ENCODE data around the gene SLC7A4.

SLC7A4 gene

DNA sequence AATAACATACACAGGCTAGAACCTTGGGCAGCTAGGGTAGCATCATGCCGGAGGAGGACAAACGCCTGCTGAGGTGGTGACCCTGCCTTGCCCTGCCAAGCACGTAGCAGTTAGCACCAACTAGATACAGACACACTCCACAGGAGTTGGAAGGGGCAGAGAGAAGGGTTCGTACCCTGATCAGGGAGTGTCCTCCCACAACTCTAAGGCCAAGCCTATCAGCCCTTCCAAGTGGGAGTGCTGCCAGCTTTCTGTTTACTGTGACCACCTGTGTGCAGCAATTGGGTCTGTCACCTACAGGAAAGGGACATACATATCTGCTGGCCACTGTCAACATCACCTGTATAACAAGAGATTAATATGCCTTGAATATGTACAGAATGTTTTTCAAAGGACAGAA lies 28.6 kb downstream of the SLC7A4 start:
- peak overlapping the region; percentile 100 for H3K4me2 ChIP-seq (ENCODE audit: insufficient read depth, low read length)
- TF ChIP-seq EZH2 (IDR thresholded peaks at IDR 0.05; ENCODE audit: borderline replicate concordance, low read depth, low read length, severe bottlenecking) = no peak
- TF ChIP-seq, protein P1, sequence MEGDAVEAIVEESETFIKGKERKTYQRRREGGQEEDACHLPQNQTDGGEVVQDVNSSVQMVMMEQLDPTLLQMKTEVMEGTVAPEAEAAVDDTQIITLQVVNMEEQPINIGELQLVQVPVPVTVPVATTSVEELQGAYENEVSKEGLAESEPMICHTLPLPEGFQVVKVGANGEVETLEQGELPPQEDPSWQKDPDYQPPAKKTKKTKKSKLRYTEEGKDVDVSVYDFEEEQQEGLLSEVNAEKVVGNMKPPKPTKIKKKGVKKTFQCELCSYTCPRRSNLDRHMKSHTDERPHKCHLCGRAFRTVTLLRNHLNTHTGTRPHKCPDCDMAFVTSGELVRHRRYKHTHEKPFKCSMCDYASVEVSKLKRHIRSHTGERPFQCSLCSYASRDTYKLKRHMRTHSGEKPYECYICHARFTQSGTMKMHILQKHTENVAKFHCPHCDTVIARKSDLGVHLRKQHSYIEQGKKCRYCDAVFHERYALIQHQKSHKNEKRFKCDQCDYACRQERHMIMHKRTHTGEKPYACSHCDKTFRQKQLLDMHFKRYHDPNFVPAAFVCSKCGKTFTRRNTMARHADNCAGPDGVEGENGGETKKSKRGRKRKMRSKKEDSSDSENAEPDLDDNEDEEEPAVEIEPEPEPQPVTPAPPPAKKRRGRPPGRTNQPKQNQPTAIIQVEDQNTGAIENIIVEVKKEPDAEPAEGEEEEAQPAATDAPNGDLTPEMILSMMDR (IDR thresholded peaks at IDR 0.05; ENCODE audit: borderline replicate concordance, extremely low read depth, low read length, poor library complexity, severe bottlenecking) = no peak
- no peak for DNase-seq

DNA sequence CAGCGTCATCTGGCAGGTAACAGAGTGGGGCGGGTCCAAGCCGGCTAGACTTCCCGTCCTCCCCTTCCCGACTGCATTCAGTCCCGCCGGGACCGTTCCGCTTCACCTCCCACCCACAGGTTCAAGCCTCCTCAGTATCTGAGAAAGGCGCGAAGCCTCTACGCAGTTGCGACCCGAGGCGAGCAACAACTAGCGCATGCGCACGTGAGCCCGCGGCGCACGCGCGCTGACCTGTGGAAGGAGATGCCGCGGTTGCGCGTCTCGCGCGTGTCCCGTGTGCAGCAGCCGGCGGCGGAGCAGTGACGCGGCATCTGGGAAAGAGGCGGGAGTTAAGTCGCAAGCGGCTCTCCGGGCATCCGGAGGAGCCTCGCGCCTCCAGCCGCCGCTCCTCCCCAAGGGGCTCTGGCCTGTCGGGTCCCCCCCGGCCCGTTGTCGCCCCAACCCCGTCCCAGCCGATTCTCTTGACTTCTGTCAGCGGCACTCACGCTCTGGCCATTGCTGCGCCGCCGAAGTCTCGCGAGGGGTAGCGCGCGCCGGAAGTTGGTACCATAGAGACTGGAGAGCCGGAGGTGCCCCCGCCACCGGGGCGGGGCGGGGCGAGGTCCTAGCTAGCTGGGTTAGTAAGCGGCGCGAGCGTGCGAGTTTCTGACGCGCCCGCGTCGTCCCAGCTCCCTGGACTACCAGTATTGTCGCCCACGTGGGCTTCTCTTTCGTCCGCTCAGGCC lies 30.6 kb downstream of the SLC7A4 start, which contains the start of gene THAP7:
Gene THAP7 (minus strand): TSS at position 518 of the 725 bp plus-strand sequence. CDS start 207 bp downstream, at position 311.
- Histone ChIP-seq H2AFZ (ENCODE audit: low read depth, low read length) (peak within 1 kb of the TSS; percentile 89), H3K9me3 (ENCODE audit: insufficient read depth, low read length, severe bottlenecking) (no peaks in the 10 kb centered on the region), H3K4me1 (ENCODE audit: insufficient read depth, low read length) (peaks cover 36% of the 10 kb centered on the region), H3K4me2 (ENCODE audit: insufficient read depth, low read length) (peak within 1 kb of the TSS; percentile 100), H3K27ac (ENCODE audit: low read length) (peak within 1 kb of the TSS; percentile 95), H3K36me3 (ENCODE audit: insufficient read depth, low read length) (peaks cover 45% of the 10 kb centered on the region), H3K27me3 (ENCODE audit: insufficient read depth, low read length, poor library complexity) (no peaks in the 10 kb centered on the region), H3K4me3 (ENCODE audit: low read depth in 1 of 2, low read length in 2 of 2) (peak within 1 kb of the TSS; percentile 84 to 99), H3K79me2 (ENCODE audit: insufficient read depth, low read length) (peaks cover 40% of the 10 kb centered on the region), H4K20me1 (ENCODE audit: insufficient read depth, low read length) (peaks cover 26% of the 10 kb centered on the region), H3K9ac (ENCODE audit: low read depth, low read length) (peak within 1 kb of the TSS; percentile 93)
- peak; percentile 86 for ATAC-seq (ENCODE audit: insufficient read depth, low read depth)
- peak; percentile 97 for DNase-seq
- no peak for TF ChIP-seq EZH2 (IDR thresholded peaks at IDR 0.05; ENCODE audit: borderline replicate concordance, low read depth, low read length, severe bottlenecking)
- TF ChIP-seq, protein P1 (IDR thresholded peaks at IDR 0.05; ENCODE audit: borderline replicate concordance, extremely low read depth, low read length, poor library complexity, severe bottlenecking) = no peak

More for the DNA sequence above, 28.6 kb downstream of the SLC7A4 start:
- H3K79me2 ChIP-seq (ENCODE audit: insufficient read depth, low read length) = peaks cover 40% of the 10 kb centered on the region
- H2AFZ ChIP-seq (ENCODE audit: low read depth, low read length) = no peak overlapping the region
- H3K4me3 ChIP-seq (ENCODE audit: low read depth in 1 of 2, low read length in 2 of 2) = peak overlapping the region in 1 of 2 experiments; percentile 84; a peak in 1 of 4 replicates
- no peak overlapping the region for H3K27ac ChIP-seq (ENCODE audit: low read length)
- H3K4me1 ChIP-seq (ENCODE audit: insufficient read depth, low read length) = peaks cover 36% of the 10 kb centered on the region
- no peaks in the 10 kb centered on the region for H3K9me3 ChIP-seq (ENCODE audit: insufficient read depth, low read length, severe bottlenecking)
- peaks cover 21% of the 10 kb centered on the region for H4K20me1 ChIP-seq (ENCODE audit: insufficient read depth, low read length)
- H3K27me3 ChIP-seq (ENCODE audit: insufficient read depth, low read length, poor library complexity) = no peaks in the 10 kb centered on the region
- H3K36me3 ChIP-seq (ENCODE audit: insufficient read depth, low read length) = peaks cover 25% of the 10 kb centered on the region
- no peak for ATAC-seq (ENCODE audit: insufficient read depth, low read depth)
- no peak overlapping the region for H3K9ac ChIP-seq (ENCODE audit: low read depth, low read length)

DNA sequence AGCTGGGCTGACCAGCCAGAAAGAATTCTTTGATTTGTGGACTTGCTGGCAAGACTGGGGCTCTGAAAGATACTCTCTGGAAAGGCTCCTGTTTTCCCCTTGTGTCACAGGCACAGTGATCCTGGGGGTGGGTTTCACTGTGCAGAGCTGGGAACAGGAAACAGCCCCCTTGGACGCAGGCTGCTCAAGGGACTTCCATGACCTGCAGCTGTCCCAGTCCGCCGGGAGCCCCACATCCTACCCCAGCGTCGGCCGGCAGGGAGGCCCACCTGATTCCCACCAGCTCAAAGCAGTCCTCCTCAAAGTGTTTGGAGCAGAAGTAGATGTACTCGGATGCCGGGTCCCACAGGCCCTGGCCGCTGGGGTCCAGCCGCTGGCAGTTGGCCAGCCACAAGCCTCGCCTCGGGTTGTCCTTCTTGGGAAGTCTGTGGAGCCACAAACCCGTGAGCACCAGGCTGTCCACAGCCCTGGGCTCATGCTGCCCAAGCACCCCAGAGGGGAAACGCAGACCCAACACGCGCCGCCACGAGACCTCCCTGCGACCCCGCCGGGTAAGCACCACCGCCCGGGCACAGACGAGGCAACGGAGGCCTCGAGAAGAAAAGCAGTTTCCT lies 31.3 kb downstream of the SLC7A4 start:
- H4K20me1 ChIP-seq (ENCODE audit: insufficient read depth, low read length) = peaks cover 26% of the 10 kb centered on the region
- peak overlapping the region; percentile 100 for H3K4me2 ChIP-seq (ENCODE audit: insufficient read depth, low read length)
- H3K79me2 ChIP-seq (ENCODE audit: insufficient read depth, low read length) = peaks cover 40% of the 10 kb centered on the region
- H3K9ac ChIP-seq (ENCODE audit: low read depth, low read length) = peak overlapping the region; percentile 93
- H3K36me3 ChIP-seq (ENCODE audit: insufficient read depth, low read length) = peaks cover 52% of the 10 kb centered on the region
- no peaks in the 10 kb centered on the region for H3K9me3 ChIP-seq (ENCODE audit: insufficient read depth, low read length, severe bottlenecking)
- H3K4me1 ChIP-seq (ENCODE audit: insufficient read depth, low read length) = peaks cover 36% of the 10 kb centered on the region
- H3K4me3 ChIP-seq (ENCODE audit: low read depth in 1 of 2, low read length in 2 of 2) = peak overlapping the region; percentile 84 to 99
- DNase-seq (peak; percentile 36), ATAC-seq (ENCODE audit: insufficient read depth, low read depth) (no peak; the same call in 2 of the 3 replicates)
- H3K27me3 ChIP-seq (ENCODE audit: insufficient read depth, low read length, poor library complexity) = no peaks in the 10 kb centered on the region
- TF ChIP-seq, protein P1 (IDR thresholded peaks at IDR 0.05; ENCODE audit: borderline replicate concordance, extremely low read depth, low read length, poor library complexity, severe bottlenecking) = no peak
- TF ChIP-seq EZH2 (IDR thresholded peaks at IDR 0.05; ENCODE audit: borderline replicate concordance, low read depth, low read length, severe bottlenecking) = no peak
- H3K27ac ChIP-seq (ENCODE audit: low read length) = peak overlapping the region; percentile 95
- peak overlapping the region; percentile 89 for H2AFZ ChIP-seq (ENCODE audit: low read depth, low read length)

Measured in DND-41 (cell line).